ENCODE results near the gene ST6GALNAC4.
"Not testable (repeated sequence)": the region's sequence is repeated elsewhere in the genome, so short reads cannot be mapped to it uniquely, and the experiment has no call there.

Gene ST6GALNAC4

DNA sequence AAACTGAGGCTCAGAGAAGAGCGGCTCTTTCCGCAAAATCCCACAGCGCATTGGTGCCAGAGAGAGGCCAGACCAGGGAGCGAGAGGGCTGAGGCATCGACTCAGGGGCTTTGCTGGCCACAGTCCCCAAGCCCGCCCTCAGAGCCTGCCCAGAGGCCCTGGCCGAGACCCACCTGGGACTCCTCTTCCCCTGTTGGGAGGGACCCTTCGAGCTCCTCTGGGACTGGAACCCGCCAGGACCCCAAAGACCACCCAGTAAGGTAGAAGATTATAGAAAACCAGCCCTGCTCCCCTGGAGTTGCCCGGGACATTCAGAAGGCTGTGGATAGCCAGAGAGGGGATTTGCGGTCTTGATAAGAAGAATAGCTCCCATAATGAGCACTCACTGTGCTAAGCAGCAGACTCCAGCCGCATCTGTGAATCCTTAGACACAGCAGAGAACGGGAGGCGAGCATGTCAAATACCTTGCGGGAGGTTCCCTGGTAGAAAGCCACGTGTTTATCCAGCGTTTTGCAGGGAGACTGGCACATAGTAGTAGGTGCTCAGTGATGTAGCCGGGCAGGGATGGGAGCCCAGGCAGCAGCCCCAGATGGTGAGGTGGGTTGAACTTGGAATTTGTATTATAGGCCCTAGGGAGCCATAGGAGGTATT, 38.7 kb downstream of the ST6GALNAC4 start:
- in situ Hi-C loops (cut with MboI; ENCODE audit: low pct_unique_long_range_greater_than_20kb, low sequenced_read_pairs) = no loop called here
- DNase-seq = no peak

DNA sequence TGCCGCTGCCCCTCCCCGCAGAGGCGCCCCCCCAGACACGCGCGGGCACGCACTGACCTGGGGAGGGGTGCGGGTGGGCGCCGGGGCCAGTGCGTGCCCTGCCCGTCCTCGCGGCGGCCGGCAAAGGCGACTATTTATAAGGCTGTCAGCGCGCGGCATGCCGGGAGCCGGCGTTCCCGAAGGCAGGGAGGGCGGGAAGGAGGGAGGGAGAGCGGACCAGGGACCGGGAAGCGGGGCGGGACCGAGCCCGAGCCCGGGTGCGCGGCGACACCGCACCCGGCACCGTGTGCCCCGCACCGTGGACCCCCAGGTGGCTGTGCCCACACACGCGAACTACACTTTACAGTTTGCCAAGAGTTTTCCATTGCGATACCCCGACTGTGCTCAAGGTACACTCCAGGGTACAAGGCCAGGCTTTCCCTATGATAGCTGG, 39.3 kb downstream of the ST6GALNAC4 start, which contains the start of gene AK1:
TSS of gene AK1 (minus strand) at position 110 of the 433 bp plus-strand sequence. CDS start 3,058 bp downstream, outside the sequence.
- in situ Hi-C loops (cut with MboI; ENCODE audit: low pct_unique_long_range_greater_than_20kb, low sequenced_read_pairs) = no loop called here
- DNase-seq = no peak

DNA sequence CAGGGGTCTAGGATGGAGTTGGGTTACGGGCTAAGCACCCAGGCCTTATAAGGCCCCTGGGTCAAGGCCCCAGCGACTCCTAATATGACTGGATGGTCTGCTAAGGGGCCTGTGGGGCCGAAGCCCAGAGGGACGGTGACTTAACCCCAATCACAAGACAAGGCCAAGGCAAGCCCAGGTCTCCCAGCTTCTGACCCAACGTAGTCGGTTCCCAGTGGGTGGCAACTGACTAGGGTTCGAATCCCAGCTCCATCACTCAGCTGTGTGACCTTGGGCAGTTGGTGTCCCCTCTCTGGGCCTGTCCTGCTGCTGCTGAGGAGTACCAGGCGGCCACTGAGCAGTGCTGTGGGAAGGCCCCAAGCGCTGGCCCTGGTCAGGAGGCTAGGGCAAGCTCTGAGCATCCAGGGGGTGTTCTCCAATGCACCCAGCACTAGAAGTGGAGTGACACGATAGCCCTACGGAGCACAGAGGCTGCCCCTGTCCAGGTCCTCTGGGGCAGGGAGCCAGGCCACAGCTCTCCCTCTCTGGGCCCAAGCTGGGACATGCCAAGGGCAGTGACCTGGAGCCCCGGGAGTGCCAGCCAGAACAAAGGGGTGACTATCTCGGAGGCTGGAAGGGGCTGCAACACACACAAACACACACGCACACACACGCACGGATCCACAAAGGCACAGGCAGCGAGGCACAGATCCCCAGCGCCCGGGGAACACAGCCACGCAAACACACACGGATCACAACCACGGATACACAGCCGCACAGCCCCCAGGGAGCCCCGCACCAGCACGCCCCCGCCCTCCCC, 39.9 kb downstream of the ST6GALNAC4 start:
- no peak for DNase-seq
- in situ Hi-C loops (cut with MboI; ENCODE audit: low pct_unique_long_range_greater_than_20kb, low sequenced_read_pairs) = no loop called here

DNA sequence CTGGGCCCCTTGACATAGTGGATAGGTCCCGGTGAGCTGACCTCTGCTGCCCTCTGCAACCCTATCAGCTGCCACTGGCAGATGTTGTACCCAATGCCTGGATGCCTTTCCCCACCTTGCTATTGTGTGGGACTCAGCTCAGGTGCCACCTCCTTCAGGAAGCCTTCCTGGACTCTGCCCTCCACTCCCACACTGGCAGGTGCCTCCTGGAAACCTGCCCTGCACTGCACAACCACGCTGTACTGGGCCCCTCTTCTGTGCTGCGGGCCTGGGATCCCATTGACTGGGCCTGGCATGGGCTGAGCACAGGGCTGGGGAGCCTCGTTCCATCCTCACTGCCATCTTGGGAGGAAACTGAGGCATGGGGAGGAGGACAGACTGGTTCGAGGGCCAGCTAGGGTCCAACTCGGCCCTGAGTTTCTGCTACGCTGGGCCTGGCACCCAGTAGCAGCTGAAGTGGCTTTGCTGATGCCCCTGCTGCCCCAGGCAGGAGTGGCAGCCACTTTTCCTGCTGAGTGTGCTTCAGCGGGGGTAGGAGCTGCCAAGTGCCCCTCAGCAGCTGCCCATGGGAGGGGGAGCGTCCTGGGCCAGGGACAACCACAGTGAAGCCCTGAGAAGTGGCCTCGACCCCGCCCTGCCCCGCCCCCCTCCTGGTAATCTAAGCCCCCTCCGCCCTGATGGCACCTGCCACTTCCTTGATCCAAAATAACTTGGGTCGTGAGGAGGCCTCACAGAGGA, 40.6 kb downstream of the ST6GALNAC4 start:
- DNase-seq = no peak
- in situ Hi-C loops (cut with MboI; ENCODE audit: low pct_unique_long_range_greater_than_20kb, low sequenced_read_pairs) = no loop called here

DNA sequence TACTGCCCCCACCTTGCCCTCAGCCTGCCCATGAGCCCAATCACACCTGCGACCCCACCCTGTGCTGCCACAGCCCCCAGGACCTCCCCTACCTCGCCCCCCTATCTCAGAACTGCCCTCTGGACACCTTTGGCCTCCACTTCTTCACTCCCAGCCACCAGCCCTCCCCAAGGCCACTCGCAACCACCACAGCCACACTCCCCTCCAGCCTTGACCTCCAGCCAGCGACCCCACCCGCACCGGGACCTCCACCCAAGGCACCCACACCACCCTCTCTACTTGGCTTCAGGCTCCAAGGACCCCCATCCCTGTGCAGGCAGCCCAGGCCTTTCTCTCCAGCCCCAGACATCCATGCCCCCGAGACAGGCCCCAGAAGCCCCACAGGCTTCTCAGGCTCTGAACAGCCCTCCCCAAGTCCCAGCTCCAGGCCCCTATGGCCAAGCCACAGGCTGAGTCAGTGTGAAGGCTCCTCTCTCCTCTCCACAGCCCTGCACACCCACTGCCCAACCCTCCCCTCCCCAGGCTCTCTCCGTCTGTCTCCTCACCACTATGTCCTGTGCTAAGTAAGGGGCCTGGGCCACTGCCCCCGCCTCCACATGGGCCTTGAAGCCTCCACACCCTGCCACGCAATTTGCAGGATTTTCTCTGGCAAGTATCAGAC, 41.4 kb downstream of the ST6GALNAC4 start:
- no peak for DNase-seq
- in situ Hi-C loops (cut with MboI; ENCODE audit: low pct_unique_long_range_greater_than_20kb, low sequenced_read_pairs) = no loop called here

DNA sequence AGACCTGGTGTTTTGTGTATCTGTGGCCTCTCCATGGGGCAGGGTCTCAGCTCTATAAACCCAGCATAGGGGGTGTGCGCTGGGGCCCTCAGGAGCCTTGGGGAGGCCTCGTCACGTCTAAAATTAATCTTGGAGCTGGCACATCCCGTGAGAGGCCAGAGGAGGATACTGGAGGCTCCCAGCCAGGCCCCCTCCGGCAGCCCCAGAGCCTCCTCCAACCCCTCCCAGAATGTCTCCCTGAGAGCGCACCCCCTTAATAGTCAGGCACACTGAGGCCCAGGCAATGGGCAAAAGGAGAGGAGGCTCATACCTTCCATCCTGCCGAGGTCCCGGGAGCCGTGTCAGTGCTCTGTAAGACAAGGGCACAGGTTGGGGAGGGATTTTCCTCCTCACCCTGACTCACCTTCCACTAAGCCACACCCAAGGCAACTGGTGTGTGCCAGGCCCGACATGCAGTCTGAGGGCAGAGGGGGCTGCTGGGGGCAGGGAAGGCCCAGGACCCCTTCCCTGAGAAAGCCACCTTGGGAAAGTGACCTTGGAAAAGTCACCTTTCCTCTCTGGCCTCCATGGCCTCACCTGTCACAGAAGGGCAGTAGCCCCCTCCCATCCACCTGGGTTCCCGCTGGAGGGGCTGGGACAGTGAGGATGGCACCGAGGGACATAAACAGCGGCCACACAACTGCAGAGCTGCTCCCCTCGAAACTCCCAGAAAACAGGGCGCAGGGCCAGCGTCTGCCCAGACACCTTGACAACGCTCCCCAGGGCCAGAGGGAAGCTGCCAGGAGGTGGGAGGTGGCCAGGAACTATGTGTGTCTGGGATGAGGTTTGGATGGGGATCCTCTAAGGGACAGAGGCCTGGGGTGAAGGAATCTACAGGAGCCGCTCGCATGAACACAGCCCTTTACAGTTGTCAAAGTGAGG, 42.3 kb downstream of the ST6GALNAC4 start:
- DNase-seq = no peak

DNA sequence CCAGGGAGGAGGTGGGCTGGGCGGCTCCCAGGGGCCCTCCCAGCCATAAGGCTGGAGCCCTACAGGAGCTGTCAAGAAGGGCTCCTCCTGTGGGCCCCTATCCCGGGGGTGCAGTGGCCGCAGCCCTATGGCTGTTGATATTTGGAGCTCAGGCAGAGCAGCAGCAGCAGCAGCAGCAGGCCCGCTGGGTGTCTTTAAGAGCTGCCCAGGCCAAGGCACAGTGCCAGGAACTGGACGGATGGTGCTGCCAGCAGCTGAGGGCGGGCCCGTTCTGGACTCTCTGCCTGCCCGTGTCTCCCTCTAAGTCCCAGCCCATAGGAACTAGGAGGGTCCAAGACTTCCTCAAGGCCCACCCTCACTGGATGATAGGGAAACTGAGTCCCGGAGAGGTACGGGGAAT, 43.0 kb downstream of the ST6GALNAC4 start:
- no peak for DNase-seq
- in situ Hi-C loops (cut with MboI; ENCODE audit: low pct_unique_long_range_greater_than_20kb, low sequenced_read_pairs) = no loop called here

More for the DNA sequence above, 42.3 kb downstream of the ST6GALNAC4 start:
- in situ Hi-C loops (cut with MboI; ENCODE audit: low pct_unique_long_range_greater_than_20kb, low sequenced_read_pairs) = no loop called here

DNA sequence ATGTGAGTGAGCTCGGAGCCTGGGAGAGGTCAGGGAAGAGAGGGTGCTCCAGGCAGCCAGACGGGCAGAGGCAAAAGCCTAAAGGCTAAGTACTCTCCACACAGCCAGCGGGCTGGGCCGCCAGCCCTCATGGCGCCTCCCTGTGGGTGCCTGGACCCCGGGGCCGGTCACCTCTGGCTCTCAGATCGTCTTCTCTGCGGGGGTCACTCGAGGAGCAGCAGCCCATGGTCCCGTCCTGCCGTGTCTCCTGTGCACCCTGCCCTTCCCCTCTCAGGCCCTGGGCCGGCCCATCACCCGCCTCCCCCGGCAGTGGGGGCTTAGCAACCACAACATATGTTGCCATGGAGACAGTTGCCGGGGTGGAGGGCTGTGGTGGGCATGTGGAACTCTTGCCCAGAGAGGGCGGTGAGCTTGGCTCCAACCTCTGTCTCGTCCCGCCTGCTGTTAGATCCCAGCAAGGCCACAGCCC, 43.6 kb downstream of the ST6GALNAC4 start:
- in situ Hi-C loops (cut with MboI; ENCODE audit: low pct_unique_long_range_greater_than_20kb, low sequenced_read_pairs) = no loop called here

DNA sequence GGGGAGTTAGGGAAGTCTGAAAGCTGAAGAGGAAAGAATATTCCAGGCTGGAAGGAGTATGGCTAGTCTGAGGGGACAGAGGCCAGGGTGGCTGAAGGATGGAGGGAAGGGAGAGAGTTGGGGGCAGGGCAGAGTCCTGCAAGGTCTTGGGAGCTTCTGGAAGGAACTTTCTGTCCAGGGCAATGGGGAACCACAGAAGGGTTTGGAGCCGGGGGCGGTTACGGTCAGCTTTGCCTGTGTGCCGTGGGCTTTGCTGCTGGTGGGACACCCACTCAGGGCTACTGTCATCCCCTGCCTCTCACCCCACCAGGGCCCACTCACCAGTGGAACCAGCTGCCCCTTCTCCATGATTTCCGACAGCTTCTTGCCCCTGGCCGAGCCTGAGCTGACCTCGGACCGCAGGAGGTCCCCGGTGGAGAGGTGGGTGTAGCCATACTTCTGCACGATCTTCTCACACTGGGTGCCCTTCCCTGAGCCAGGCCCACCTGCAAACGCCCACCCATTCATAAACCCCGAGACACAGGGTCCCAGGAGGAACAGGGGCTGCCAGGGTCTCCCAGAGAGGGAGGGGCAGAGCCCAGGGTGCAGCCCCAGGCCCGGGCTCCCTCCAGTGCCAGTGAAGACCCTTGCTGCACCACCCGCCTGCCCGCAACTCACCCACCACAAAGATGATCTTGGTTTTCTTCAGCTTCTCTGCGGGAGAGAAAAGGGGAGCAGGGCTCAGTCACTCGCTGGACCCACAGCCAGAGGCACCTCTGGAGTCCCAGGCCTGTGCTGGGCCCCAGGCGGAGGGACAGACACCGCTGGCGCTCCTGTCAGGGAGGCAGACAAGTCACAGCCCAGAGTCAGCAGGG, 44.2 kb downstream of the ST6GALNAC4 start:
- DNase-seq = no peak
- in situ Hi-C loops (cut with MboI; ENCODE audit: low pct_unique_long_range_greater_than_20kb, low sequenced_read_pairs) = no loop called here

More for the DNA sequence above, 43.6 kb downstream of the ST6GALNAC4 start:
- DNase-seq = no peak

DNA sequence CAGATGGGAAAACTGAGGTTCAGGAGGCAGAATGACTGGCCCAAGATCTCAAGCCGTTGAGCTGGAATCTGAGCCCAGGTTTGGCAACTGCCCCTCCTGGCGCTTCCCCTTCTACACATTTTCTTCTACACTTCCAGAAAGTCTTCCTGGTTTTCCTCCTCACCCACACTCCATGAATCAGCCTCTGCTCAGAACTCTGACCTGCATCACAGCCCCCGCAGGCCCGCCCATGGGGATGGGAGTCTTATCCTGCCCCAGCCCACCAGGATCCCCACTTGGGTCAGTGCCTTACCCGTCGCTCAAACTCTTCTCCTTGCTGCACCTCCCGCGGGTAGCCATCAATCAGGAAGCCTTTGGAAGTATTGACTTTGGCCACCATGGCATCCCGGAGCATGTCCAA, 45.3 kb downstream of the ST6GALNAC4 start:
- no peak for DNase-seq
- in situ Hi-C loops (cut with MboI; ENCODE audit: low pct_unique_long_range_greater_than_20kb, low sequenced_read_pairs) = no loop called here

DNA sequence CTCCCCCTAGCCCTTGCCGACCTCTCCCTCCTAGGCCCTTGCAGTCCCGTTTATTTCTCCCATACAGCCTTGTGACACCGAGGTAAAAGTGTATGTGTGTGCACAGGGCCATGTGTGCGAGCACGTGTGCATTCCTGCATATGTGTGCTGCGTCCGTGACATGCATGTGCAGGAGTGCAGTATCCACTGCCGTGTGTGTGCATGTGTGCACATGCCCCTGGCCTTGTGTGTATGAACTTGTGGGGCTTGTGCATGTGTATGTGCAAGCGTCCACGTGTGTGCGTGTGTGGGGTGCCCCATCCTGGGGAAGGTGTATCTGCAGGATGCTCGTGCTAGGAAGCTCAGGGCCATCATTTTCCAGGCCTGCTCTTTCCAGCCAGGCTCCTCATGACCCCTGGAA, 46.0 kb downstream of the ST6GALNAC4 start:
- in situ Hi-C loops (cut with MboI; ENCODE audit: low pct_unique_long_range_greater_than_20kb, low sequenced_read_pairs) = no loop called here
- no peak for DNase-seq

DNA sequence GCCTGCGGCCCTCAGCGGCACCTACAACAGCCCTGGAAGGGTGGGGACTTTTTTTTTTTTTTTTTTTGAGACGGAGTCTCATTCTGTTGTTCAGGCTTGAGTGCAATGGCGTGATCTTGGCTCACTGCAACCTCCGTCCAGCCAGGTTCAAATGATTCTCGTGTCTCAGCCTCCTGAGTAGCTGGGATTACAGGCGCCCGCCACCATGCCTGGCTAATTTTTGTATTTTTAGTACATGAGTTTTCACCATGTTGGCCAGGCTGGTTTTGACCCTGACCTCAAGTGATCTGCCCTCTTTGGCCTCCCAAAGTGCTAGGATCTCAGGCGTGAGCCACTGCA, 46.7 kb downstream of the ST6GALNAC4 start:
- in situ Hi-C loops (cut with MboI; ENCODE audit: low pct_unique_long_range_greater_than_20kb, low sequenced_read_pairs); DNase-seq: not testable (repeated sequence)

DNA sequence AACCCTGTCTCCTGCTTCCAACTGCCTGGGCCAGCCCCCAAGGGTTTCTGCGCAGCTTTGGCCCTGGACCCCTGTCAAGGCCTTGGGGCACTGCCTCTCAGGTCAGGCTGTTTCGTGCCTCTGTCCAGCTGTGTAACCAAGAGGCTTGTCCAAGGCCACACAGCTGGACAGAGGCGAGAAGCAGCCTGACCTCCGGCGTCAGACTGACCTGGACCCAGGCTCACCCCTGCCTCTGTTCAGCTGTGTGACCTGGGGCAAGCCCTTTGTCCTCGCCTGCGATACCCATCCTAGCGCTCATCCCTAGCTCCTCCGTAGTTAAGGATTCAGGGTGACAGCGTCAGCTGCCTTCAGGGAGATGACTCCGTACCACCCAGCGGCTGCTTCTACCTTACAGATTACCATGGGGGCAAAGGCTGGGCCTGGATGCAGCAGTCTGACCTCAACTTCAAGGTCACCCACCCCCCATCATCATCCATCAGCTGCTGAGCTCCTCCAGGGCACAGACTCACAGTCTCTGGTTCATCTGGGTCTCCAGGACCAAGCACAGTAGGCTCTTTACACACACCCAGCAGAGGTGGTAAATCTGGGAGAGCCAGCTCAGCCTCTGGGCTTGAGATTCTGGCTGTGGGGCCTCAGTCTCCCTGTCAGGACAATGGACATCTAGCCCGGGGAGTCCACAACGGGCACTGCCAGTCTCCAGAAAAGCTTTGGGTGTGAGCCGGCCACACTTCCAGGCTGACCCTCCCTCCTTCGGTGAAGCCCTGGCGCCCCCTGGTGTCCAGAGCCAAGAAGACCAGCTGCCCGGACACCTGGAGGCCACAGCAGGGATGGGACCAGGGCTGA, 47.3 kb downstream of the ST6GALNAC4 start:
- in situ Hi-C loops (cut with MboI; ENCODE audit: low pct_unique_long_range_greater_than_20kb, low sequenced_read_pairs) = no loop called here

DNA sequence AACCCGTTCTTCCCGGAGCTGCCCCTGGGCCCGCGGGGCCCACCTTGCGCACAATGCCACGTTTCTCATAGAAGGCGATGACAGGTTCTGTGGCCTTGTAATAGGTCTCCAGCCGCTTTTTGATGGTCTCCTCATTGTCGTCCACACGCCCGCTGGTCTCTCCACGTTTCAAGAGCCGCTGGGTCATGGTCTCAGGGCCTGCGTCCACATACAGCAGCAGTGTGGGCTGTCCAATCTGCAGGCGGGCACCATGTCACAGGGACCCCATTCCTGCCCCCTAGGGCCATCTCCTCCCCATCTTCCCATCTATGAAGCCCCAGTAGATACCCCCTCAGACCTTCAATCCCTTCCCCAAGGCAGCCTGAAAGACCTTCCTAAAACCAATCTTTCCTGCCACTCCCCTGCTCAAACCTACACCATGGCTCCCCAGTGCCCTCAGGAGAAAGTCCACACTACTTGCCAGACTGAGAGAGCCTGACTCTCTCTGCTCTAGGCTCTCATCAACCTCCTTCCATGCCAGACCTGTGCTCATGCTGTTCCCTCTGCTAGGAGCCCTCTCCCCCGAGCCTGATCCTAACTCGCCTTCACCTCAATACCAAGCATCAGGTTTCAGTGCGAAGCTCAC, 48.5 kb downstream of the ST6GALNAC4 start:
- in situ Hi-C loops (cut with MboI; ENCODE audit: low pct_unique_long_range_greater_than_20kb, low sequenced_read_pairs) = no loop called here
- DNase-seq = no peak

More for the DNA sequence above, 47.3 kb downstream of the ST6GALNAC4 start:
- DNase-seq = peak; percentile 82

DNA sequence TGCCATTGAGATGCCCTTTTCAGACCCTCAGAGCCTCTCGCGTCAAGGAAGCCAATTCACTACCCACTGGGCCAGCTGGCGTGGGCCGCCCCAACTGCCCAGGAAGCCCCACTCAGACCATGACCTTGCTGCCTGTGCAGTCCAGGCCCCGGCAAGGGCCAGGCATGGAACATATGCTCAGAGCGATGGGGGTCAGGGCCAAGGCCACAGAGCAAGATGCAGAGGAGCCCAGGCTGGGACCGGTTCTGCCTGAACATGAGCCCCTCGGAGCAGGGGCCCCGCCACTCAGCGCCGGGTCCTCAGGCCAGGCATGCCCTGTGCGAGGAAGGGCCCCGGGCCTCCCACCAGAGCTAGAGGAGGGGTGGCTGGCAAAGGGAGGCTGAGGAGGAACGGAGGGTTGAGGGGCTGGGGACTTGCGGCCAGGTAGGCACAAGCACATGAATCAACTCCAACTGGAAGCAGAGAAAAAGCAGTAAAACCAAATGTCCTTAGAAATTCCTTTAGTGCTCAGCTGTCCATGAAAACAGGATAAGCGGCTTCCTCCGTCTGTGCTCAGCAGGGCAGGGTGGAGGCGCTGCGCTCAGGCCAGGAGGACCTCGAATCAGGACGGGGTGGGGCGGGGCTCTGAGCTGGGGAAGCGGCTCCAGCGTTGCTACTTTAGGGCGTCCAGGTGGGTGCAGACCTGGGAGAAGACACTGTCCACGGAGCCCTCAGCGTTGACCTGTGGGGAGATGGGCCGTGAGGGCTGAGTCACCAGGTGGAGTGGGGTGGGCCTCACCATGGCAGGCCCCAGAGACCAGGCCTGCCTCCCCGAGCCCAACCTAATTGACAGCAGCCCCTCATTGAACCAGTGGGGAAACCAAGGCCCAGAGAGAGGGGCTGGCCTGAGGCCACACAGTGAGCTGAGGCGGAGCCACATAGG, 49.2 kb downstream of the ST6GALNAC4 start:
- DNase-seq = no peak
- in situ Hi-C loops (cut with MboI; ENCODE audit: low pct_unique_long_range_greater_than_20kb, low sequenced_read_pairs) = no loop called here

All from KBM-7 (cell line).